C4-2B (cell line): ENCODE measurements around the gene TNS2.

ENCODE experiments used
- H3K27ac ChIP-seq: fragments of 450-650 bp; 2 replicates; pipeline ENCODE4 v1.5.1; 2017
- CTCF ChIP-seq: fragments of 450-650 bp; conservative IDR thresholded peaks from 2 replicates; pipeline ENCODE4 v1.5.1; 2017; ENCODE audit warnings: mild to moderate bottlenecking
- ZFX ChIP-seq: fragments of 450-650 bp; IDR thresholded peaks from 2 replicates; pipeline ENCODE4 v1.6.1; 2017

Gene TNS2

GRCh38 chr12:53069621-53070410, 20.0 kb downstream of the TNS2 start:
- no peak overlapping the region for H3K27ac ChIP-seq
- no peak for TF ChIP-seq ZFX
- no peak for TF ChIP-seq CTCF

- TF ChIP-seq CTCF: no peak
- no peak for TF ChIP-seq ZFX
- no peak overlapping the region for H3K27ac ChIP-seq
Observed at GRCh38 chr12:53070877-53071492, 21.1 kb downstream of the TNS2 start.

- no peak for TF ChIP-seq CTCF
- TF ChIP-seq ZFX: no peak
- no peak overlapping the region for H3K27ac ChIP-seq
Observed at GRCh38 chr12:53071591-53072551, 22.0 kb downstream of the TNS2 start.

GRCh38 chr12:53073881-53074280, 24.0 kb downstream of the TNS2 start:
- H3K27ac ChIP-seq: no peak overlapping the region; the same call in 1 of the 2 replicates
- TF ChIP-seq CTCF (no peak), ZFX (no peak)

GRCh38 chr12:53074283-53074998, 24.6 kb downstream of the TNS2 start:
- no peak overlapping the region for H3K27ac ChIP-seq
- TF ChIP-seq CTCF (no peak), ZFX (no peak)

- TF ChIP-seq ZFX: no peak
Observed at GRCh38 chr12:53074999-53075370, 25.1 kb downstream of the TNS2 start.

GRCh38 chr12:53076461-53076860, 26.6 kb downstream of the TNS2 start:
- no peak for TF ChIP-seq ZFX
- no peak for TF ChIP-seq CTCF
- H3K27ac ChIP-seq: no peak overlapping the region

More at GRCh38 chr12:53074999-53075370, 25.1 kb downstream of the TNS2 start:
- H3K27ac ChIP-seq: no peak overlapping the region
